ENCODE data around the gene ISCU.
A peak's percentile ranks its signal among the peaks of the same experiment; 100 is the strongest.
"Not testable (repeated sequence)": the region's sequence is repeated elsewhere in the genome, so short reads cannot be mapped to it uniquely, and the experiment has no call there.

The ISCU gene

GRCh38 chr12:108605690-108606406 lies 43.5 kb downstream of the ISCU start:
- DNase-seq, result peak in 1 of 5 experiments; percentile 19

- DNase-seq, result no peak
These were observed 44.1 kb downstream of the ISCU start for GRCh38 chr12:108606492-108606891.

GRCh38 chr12:108607981-108608600 lies 45.7 kb downstream of the ISCU start:
- DNase-seq, result no peak

GRCh38 chr12:108608616-108609015 lies 46.2 kb downstream of the ISCU start:
- no peak for DNase-seq

- DNase-seq, result no peak
These were observed 47.3 kb downstream of the ISCU start for GRCh38 chr12:108609537-108610335.

- DNase-seq, result no peak
These were observed 48.0 kb downstream of the ISCU start for GRCh38 chr12:108610336-108610815.

- no peak for DNase-seq
These were observed 48.6 kb downstream of the ISCU start for GRCh38 chr12:108610856-108611605.

- peak in 4 of 5 experiments; percentile 40 to 52 (median 44) for DNase-seq
These were observed 49.6 kb downstream of the ISCU start for GRCh38 chr12:108611884-108612415.

GRCh38 chr12:108612788-108613282 lies 50.4 kb downstream of the ISCU start:
- DNase-seq, result no peak

GRCh38 chr12:108613548-108613947 lies 51.2 kb downstream of the ISCU start:
- no peak for DNase-seq

GRCh38 chr12:108614041-108614440 lies 51.6 kb downstream of the ISCU start:
- DNase-seq, result no peak

- no peak for DNase-seq
These were observed 52.2 kb downstream of the ISCU start for GRCh38 chr12:108614639-108615038.

- DNase-seq, result no peak
These were observed 53.5 kb downstream of the ISCU start for GRCh38 chr12:108615918-108616317.

- no peak for DNase-seq
These were observed 54.0 kb downstream of the ISCU start for GRCh38 chr12:108616359-108616758.

GRCh38 chr12:108616941-108617858 lies 54.8 kb downstream of the ISCU start:
- DNase-seq, result peak; percentile 42 to 80 (median 71)

- DNase-seq, result peak; percentile 62 to 70 (median 69)
These were observed 55.9 kb downstream of the ISCU start for GRCh38 chr12:108618079-108618952.

GRCh38 chr12:108618953-108619274 lies 56.5 kb downstream of the ISCU start:
- not testable (repeated sequence) for DNase-seq
